ENCODE data around the gene DUOXA2. TPM values are rescaled to one million over a fixed set of nuclear protein-coding genes. Genes with fewer than 3 reads are reported as not detected.
"Not testable (repeated sequence)": the region's sequence is repeated elsewhere in the genome, so short reads cannot be mapped to it uniquely, and the experiment has no call there.

Gene DUOXA2
- total RNA-seq, 1 donor from 2014 or later: not detected

DNA sequence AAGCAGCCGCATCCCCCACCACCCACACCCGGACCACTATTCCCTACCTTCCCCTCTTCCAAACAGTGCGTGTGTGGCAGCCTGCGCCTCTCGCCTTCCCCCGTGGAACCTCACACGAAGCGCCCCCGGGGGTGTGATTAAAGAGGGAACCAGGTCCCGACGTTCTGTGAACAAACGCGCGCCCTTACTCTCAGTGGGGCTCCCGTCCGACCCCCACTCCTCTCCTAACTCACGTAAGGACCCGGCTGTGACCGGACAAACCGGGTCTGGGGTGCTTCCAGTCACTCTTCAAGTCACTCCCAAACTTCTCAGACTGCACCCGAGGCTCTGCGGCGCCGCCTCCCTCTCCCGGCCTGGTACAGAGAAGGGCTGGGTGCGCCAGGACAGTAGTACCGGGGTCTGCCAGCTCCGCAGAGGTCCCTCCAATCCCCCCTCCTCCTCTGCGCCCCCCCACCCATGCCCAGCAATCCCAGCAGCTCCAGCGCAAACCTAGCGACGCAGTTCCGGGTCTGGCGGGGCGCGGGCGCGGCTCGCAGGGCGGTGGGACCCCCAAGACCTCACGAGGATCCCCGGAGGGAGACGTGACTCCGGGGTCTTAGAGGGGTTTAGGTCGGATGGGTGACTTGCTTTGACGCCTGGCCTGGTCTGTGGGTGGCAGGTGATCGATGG is 15.0 kb downstream of the DUOXA2 start:
- no peak for DNase-seq (ENCODE audit: low spot score)
- no peaks in the 10 kb centered on the region for H3K4me1 Mint-ChIP-seq (ENCODE audit: low read depth)
- intact Hi-C loops (cut with micrococcal nuclease): no loop called here
- H3K4me3 Mint-ChIP-seq: no peak overlapping the region
- no peak overlapping the region for H3K27ac Mint-ChIP-seq
- no peaks in the 10 kb centered on the region for H3K36me3 Mint-ChIP-seq (ENCODE audit: low read depth)
- no peaks in the 10 kb centered on the region for H3K9me3 Mint-ChIP-seq
- H3K27me3 Mint-ChIP-seq (ENCODE audit: insufficient read depth): peaks cover 71% of the 10 kb centered on the region

DNA sequence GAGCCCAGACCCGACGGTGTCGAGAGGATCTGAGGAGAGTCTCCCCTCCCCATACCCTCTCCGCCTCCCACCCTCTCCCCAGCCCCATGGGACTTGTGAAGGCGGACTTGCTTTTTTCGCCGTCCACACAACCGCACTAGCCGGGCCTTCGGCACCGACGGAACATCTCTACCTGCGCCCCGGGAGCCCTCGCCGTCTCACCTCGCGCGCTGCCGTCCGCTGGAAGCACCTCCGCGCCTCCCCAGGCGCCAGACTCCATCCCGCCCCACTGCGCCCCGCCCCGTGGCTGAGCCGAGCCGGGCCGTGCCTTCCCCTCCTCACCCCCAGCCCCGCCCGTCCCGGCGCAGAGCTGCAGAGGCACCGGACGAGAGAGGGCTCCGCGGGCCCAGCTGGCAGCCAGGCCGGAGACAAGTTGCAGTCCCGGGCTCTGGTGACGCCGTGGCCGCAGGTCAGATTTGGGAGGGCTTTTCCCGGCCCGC is 15.6 kb downstream of the DUOXA2 start, which contains the start of the genes DUOX1 and DUOXA1:
TSS of gene DUOX1 (plus strand) at position 344 of the 479 bp plus-strand sequence. CDS start 1,973 bp downstream, outside the sequence.
TSS of gene DUOXA1 (minus strand) at position 229 of the 479 bp plus-strand sequence. CDS start 6,865 bp downstream, outside the sequence.
- DNase-seq (ENCODE audit: low spot score): no peak
- Mint-ChIP-seq H3K27ac (no peak within 1 kb of the TSS), H3K4me1 (ENCODE audit: low read depth) (no peaks in the 10 kb centered on the region), H3K27me3 (ENCODE audit: insufficient read depth) (peaks cover 72% of the 10 kb centered on the region), H3K4me3 (no peak within 1 kb of the TSS), H3K9me3 (no peaks in the 10 kb centered on the region), H3K36me3 (ENCODE audit: low read depth) (no peaks in the 10 kb centered on the region)
- intact Hi-C loops (cut with micrococcal nuclease): no loop called here

DNA sequence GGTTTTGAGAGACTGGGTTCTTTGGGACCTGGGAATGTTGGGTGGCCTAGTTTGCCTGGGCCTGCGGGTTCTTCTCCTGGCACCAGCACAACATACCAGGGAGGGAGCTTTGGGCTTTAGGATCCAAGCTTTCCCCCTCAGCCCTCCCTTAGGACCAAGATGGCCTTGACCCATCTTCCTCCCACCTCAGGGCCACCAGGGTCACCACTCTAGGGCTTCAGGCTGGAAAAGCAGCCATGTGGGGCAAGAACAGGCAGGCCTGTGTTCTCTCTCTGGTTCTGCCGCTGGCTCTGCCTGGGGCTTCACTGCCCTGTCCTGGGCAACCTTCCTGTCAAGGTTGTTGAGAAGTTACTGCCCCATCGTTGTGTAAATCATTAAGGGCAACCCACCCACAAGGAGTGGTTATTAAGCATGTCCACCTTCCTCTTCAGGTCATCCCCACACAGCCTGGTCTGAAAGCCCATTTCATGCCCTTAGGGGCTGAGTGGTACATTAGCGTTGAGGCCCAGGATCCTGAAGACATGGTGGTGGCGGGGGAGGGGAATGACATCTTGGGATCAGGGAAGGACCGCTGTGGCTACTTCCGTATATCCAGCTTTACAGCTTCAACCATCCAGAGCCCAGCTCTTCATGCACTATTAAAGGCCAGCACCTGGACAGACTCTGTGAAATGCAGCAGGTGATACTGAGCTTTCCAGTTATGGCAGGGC is 16.3 kb downstream of the DUOXA2 start:
- Mint-ChIP-seq H3K4me1 (ENCODE audit: low read depth) (no peaks in the 10 kb centered on the region), H3K9me3 (no peaks in the 10 kb centered on the region), H3K27ac (no peak overlapping the region), H3K4me3 (no peak overlapping the region), H3K36me3 (ENCODE audit: low read depth) (no peaks in the 10 kb centered on the region), H3K27me3 (ENCODE audit: insufficient read depth) (peaks cover 69% of the 10 kb centered on the region)
- intact Hi-C loops (cut with micrococcal nuclease): no loop called here
- no peak for DNase-seq (ENCODE audit: low spot score)

DNA sequence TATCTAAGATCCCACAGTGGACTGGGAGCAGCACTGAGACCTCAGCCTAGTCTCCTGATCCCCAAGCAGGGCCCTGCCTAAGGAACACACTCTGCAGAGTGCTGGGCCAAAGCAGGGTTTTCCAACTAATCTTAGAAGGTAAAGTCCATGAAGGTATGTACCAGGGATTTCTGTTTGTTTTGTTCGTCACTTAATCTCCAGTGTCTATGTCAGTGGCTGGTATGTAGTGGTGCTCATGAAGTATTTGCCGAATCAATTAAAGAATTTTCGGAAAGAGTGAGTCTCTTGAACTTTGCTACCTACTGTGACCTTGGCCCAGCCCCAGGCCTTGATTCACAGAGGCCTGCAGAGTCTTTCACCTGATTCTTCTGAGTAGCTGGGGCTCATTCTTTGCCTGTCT is 17.4 kb downstream of the DUOXA2 start:
- Mint-ChIP-seq H3K36me3 (ENCODE audit: low read depth) (no peaks in the 10 kb centered on the region), H3K27ac (no peak overlapping the region)
- intact Hi-C loops (cut with micrococcal nuclease): no loop called here

DNA sequence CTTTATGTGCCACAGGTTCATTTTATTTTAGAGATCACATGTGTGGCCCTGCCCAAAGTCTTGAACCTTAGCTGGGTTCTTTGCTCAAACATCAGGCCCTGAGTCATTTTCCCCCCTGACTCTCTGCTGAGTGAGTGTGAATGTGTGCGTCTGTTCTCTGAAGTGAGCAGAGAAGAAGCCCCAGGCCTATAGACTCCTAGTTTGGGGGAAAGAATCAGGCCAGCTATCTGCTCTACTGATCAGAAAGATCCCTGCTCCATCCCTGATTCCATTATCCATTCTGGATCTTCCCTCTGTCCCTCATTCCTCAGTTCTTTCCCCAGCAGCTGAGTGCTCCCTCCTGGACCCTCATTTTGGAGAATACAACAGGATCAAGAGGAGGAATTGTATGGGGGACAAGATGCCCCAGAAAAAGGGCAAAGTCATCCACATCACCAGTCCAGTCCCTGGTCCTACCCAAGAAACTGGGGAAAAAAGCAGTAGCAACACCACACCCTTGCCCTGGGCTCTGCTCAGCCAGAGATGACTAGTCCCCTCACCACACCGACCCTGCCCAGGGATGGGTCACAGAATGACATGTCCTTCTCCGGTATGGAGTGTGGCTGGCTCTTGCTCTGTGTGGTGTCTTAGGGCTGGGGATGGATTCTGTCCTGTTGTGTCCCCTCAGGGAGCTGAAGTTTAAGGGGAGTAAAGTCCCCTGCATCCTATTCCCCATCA is 18.9 kb downstream of the DUOXA2 start:
- no peaks in the 10 kb centered on the region for H3K9me3 Mint-ChIP-seq
- peaks cover 5% of the 10 kb centered on the region for H3K4me1 Mint-ChIP-seq (ENCODE audit: low read depth)
- H3K27ac Mint-ChIP-seq: no peak overlapping the region
- peaks cover 61% of the 10 kb centered on the region for H3K27me3 Mint-ChIP-seq (ENCODE audit: insufficient read depth)
- intact Hi-C loops (cut with micrococcal nuclease): no loop called here
- DNase-seq (ENCODE audit: low spot score): no peak
- no peak overlapping the region for H3K4me3 Mint-ChIP-seq
- no peaks in the 10 kb centered on the region for H3K36me3 Mint-ChIP-seq (ENCODE audit: low read depth)

More for the DNA sequence above, 17.4 kb downstream of the DUOXA2 start:
- peaks cover 5% of the 10 kb centered on the region for H3K4me1 Mint-ChIP-seq (ENCODE audit: low read depth)
- no peak for DNase-seq (ENCODE audit: low spot score)
- no peak overlapping the region for H3K4me3 Mint-ChIP-seq
- peaks cover 64% of the 10 kb centered on the region for H3K27me3 Mint-ChIP-seq (ENCODE audit: insufficient read depth)
- H3K9me3 Mint-ChIP-seq: no peaks in the 10 kb centered on the region

DNA sequence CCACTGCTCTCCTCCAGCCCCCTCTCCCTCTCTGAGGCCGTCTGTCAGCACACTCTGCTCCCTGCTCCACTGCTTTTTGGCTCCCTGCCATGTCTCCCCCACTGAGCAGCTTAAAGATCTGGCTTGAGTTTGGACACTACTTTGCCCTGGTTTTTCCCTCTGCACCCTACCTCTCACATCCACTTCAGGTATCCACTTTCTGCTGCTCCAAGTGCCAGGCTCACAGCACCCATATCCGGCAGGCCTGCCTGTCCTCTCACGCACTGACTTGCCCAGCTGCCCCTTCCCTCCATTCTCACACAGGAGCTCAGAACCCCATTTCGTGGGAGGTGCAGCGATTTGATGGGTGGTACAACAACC is 19.4 kb downstream of the DUOXA2 start:
- H3K4me3 Mint-ChIP-seq: no peak overlapping the region
- no peak overlapping the region for H3K27ac Mint-ChIP-seq
- no peaks in the 10 kb centered on the region for H3K9me3 Mint-ChIP-seq
- intact Hi-C loops (cut with micrococcal nuclease): no loop called here
- H3K27me3 Mint-ChIP-seq (ENCODE audit: insufficient read depth): peaks cover 56% of the 10 kb centered on the region
- no peaks in the 10 kb centered on the region for H3K36me3 Mint-ChIP-seq (ENCODE audit: low read depth)
- peaks cover 5% of the 10 kb centered on the region for H3K4me1 Mint-ChIP-seq (ENCODE audit: low read depth)
- DNase-seq (ENCODE audit: low spot score): no peak

DNA sequence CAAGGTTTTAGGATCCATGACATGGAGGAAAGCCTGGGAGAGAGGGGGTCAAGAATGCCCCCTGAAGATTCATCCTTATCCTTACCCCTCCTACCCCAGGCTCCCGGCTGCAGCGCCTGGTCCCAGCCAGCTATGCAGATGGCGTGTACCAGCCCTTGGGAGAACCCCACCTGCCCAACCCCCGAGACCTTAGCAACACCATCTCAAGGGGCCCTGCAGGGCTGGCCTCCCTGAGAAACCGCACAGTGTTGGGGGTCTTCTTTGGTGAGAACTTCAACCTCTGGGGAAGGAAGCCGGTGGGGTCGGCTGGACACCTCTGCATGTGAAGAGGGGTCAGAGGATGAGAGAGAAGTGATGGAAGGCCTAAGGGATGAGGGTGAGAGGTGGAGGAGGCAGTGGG is 19.9 kb downstream of the DUOXA2 start:
- Mint-ChIP-seq H3K4me3 (no peak overlapping the region), H3K4me1 (ENCODE audit: low read depth) (peaks cover 5% of the 10 kb centered on the region), H3K27ac (no peak overlapping the region), H3K36me3 (ENCODE audit: low read depth) (no peaks in the 10 kb centered on the region), H3K27me3 (ENCODE audit: insufficient read depth) (peaks cover 51% of the 10 kb centered on the region), H3K9me3 (no peaks in the 10 kb centered on the region)
- intact Hi-C loops (cut with micrococcal nuclease): no loop called here
- no peak for DNase-seq (ENCODE audit: low spot score)

DNA sequence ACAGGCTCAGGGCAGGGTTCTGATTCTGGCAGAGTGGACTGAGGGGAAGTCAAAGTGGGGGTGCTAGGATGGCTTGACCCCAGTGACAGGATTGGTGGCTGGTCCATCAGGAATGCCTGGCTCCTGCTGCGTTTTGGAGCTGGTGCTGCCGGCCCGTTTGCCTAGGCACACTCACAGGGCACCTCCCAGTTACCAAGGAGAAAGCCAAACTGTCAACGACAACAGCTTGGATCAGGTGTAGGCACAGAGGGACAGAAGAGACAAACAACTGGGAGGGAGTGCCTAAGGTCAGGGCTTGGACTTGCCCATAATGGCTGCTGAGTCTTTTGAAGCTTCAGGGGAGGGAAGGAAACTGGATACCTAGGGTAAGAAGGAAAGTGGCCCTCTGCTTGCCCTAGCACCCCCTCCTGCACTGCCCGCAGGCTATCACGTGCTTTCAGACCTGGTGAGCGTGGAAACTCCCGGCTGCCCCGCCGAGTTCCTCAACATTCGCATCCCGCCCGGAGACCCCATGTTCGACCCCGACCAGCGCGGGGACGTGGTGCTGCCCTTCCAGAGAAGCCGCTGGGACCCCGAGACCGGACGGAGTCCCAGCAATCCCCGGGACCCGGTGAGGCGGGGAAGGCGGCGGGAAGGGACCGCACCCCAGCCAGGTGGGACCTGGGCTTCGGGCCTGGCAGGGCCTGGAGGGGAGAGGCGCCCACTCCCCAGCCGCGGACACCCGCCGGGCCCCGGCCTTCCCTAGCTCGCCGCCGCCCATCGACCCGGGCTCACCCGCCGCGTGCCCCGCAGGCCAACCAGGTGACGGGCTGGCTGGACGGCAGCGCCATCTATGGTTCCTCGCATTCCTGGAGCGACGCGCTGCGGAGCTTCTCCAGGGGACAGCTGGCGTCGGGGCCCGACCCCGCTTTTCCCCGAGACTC is 20.8 kb downstream of the DUOXA2 start:
- H3K36me3 Mint-ChIP-seq (ENCODE audit: low read depth): no peaks in the 10 kb centered on the region
- H3K27me3 Mint-ChIP-seq (ENCODE audit: insufficient read depth): peaks cover 50% of the 10 kb centered on the region
- H3K4me3 Mint-ChIP-seq: peak overlapping the region; percentile 52
- H3K4me1 Mint-ChIP-seq (ENCODE audit: low read depth): peaks cover 5% of the 10 kb centered on the region
- no peaks in the 10 kb centered on the region for H3K9me3 Mint-ChIP-seq
- H3K27ac Mint-ChIP-seq: no peak overlapping the region
- intact Hi-C loops (cut with micrococcal nuclease): no loop called here
- no peak for DNase-seq (ENCODE audit: low spot score)

DNA sequence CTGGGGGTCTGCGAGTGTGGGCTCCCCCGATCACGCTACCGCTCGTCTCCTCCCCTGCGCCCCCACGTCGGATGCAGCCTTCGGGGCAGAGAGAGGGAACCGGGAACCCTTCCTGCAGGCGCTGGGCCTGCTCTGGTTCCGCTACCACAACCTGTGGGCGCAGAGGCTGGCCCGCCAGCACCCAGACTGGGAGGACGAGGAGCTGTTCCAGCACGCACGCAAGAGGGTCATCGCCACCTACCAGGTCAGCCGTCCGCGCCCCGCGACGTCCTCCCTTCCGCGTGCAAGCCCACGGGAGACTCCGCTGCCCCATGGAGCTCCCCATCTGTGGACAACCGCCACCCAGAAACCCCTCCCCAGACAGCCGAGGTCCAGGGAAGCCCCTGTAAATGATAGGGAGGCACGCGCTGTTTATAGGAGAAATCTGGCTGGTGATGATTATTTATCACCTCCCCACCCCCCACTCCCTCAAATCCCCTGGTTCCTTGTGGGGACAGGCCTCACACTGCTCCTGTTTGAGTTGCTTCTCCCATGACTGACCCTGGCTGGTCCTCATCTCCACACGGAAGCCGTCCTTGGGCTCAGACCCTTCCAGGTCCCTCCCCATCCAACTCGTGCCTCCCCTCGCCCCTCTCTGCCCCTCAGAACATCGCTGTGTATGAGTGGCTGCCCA is 21.7 kb downstream of the DUOXA2 start:
- DNase-seq (ENCODE audit: low spot score); intact Hi-C loops (cut with micrococcal nuclease); H3K36me3 Mint-ChIP-seq (ENCODE audit: low read depth); H3K9me3 Mint-ChIP-seq; H3K4me1 Mint-ChIP-seq (ENCODE audit: low read depth); H3K4me3 Mint-ChIP-seq; H3K27ac Mint-ChIP-seq: not testable (repeated sequence)
- H3K27me3 Mint-ChIP-seq (ENCODE audit: insufficient read depth): peaks cover 44% of the 10 kb centered on the region

DNA sequence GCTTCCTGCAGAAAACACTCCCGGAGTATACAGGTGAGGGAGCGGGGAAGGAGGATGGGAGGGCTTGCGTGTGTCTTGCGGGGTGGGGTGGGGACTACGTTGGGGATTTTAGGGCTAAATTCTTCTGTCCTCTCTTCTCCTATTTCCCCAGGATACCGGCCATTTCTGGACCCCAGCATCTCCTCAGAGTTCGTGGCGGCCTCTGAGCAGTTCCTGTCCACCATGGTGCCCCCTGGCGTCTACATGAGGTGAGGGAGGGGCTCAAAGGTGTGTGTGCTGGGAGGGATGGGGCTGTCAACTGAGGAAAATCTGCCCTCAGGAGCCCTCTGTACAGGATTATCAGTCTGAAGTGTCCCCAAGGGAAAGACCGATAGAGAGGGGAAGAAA is 22.2 kb downstream of the DUOXA2 start:
- Mint-ChIP-seq H3K9me3 (no peaks in the 10 kb centered on the region), H3K4me1 (ENCODE audit: low read depth) (peaks cover 5% of the 10 kb centered on the region), H3K27me3 (ENCODE audit: insufficient read depth) (peaks cover 40% of the 10 kb centered on the region), H3K36me3 (ENCODE audit: low read depth) (no peaks in the 10 kb centered on the region), H3K27ac (no peak overlapping the region), H3K4me3 (no peak overlapping the region)
- DNase-seq (ENCODE audit: low spot score): no peak
- intact Hi-C loops (cut with micrococcal nuclease): no loop called here

DNA sequence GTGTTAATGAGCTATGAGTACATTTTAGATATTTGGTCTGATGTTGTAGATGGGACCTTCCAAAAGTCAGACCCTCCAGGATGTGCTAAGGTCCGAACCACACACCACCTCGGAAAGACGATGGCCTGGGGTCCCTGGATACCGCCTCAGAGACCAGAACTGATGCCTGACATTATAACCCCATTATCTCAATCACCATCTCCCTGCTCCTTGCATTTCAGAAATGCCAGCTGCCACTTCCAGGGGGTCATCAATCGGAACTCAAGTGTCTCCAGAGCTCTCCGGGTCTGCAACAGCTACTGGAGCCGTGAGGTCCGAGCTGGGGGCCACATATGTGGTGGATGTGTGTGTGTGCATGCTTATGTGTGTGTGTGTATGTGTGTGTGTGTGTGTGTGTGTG is 23.6 kb downstream of the DUOXA2 start:
- no peak overlapping the region for H3K27ac Mint-ChIP-seq
- H3K36me3 Mint-ChIP-seq (ENCODE audit: low read depth): no peaks in the 10 kb centered on the region
- H3K4me1 Mint-ChIP-seq (ENCODE audit: low read depth): peaks cover 5% of the 10 kb centered on the region
- no peak for DNase-seq (ENCODE audit: low spot score)
- H3K27me3 Mint-ChIP-seq (ENCODE audit: insufficient read depth): peaks cover 30% of the 10 kb centered on the region
- no peak overlapping the region for H3K4me3 Mint-ChIP-seq
- intact Hi-C loops (cut with micrococcal nuclease): no loop called here
- H3K9me3 Mint-ChIP-seq: no peaks in the 10 kb centered on the region

All from activated T-helper 1 cell treated with anti-CD3 and anti-CD28 coated beads, Interleukin-12 subunit alpha, Interleukin-12 subunit beta, Interleukin-2, Interleukin-4 antibody, amounts not matched to agents 30 ng/mL and 10 ng/mL and 1 ng/mL, durations not matched to agents 14 hours and 24 hours and 36 hours (primary cell).